T-helper 1 cell (primary cell): ENCODE data around the gene FEM1C.

ENCODE experiments used
- DNase-seq, 5 donors: peaks; one replicate each; pipeline ENCODE4 v3.0.0-alpha.2; 2012 to 2020
- total RNA-seq, 4 donors: gene quantifications; one replicate each; lab custom pipeline; 2026; lab: John Stamatoyannopoulos, UW

FEM1C gene, protein sequence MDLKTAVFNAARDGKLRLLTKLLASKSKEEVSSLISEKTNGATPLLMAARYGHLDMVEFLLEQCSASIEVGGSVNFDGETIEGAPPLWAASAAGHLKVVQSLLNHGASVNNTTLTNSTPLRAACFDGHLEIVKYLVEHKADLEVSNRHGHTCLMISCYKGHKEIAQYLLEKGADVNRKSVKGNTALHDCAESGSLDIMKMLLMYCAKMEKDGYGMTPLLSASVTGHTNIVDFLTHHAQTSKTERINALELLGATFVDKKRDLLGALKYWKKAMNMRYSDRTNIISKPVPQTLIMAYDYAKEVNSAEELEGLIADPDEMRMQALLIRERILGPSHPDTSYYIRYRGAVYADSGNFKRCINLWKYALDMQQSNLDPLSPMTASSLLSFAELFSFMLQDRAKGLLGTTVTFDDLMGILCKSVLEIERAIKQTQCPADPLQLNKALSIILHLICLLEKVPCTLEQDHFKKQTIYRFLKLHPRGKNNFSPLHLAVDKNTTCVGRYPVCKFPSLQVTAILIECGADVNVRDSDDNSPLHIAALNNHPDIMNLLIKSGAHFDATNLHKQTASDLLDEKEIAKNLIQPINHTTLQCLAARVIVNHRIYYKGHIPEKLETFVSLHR
- 48.2 to 111 (median 75.8) reads per million in 4 donors for total RNA-seq

DNA sequence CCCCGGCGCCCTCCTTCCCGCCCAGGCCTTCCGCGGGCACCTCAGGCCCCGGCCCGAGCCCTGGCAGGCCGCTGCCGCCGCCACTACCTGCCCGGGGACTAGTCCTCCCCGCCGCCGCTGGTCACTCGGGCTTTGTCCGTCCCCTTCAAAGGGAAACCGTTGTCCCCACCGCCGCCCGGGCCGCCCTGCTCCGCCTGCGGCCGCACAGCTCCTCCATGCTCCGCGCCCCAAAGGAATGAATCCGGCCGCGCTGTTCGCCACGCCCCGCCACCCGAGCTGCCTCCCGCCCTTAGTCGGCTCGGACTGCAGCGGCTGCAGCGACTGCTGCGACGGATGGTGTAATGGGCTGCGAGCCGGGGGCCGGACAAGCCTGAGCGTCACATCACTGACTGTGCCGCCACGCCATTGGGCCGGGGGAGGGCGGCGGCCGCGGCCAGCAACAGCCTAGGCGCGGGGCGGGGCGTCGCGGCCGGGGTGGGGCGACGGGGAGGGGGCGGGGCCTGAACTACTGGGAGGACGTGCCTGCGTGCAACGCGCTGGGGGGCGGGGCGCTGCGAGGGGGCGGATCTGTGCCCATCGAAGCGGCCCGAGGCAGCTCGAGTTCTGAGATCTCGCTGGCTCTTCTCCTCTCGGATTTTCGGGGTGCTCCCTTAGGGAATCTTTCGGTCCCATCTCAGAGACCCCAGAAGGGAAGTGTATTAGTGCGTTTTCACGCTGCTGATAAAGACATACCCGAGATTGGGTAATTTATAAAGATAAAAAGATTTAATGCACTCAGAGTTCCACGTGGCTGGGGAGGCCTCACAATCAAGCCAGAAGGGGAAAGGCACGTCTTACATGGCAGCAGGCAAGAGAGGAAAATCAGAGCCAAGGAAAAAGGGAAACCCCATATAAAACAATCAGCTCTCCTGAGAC, at the start of gene FEM1C:
TSS of gene FEM1C (minus strand) at position 340 of the 915 bp plus-strand sequence. CDS start 1,282 bp downstream, outside the sequence.
- peak; percentile 95 to 96 (median 96) for DNase-seq

DNA sequence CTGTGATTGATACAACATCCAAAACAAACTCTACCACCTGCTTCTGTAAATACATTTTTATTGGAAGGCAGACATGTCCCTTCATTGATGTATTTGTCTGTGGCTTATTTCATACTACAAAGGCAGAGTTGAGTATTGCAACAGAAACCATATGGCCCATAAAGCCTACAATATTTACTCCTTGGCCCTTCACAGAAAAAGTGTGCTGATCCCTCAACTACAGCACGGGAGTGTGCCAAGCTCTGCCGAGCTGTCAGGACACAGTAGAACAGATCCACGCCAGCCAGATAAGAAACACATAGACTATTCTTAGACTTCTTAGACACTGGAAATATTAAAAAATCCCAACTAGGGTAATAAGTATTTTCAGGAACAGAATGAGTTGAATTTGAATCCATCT, 44.5 kb upstream of the FEM1C start:
- DNase-seq = no peak

DNA sequence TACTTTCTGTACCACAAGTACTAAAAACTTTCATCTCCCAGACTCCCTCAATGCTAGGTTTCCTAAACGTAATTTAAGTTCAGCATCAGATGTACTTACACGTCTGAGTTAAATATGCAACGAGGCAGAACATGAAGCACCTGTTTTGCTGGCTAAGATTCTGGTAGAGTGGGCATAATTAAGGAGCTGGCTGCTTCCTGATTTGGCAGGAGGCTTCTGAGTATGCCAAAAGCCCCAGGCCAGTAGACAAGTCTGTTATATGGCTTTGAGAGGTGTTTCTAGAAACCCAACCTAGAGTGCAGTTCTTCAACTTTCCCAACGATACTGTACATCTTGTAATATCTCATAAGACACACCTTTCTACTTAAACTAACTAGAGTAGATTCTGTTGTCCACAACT, 44.1 kb upstream of the FEM1C start:
- no peak for DNase-seq

DNA sequence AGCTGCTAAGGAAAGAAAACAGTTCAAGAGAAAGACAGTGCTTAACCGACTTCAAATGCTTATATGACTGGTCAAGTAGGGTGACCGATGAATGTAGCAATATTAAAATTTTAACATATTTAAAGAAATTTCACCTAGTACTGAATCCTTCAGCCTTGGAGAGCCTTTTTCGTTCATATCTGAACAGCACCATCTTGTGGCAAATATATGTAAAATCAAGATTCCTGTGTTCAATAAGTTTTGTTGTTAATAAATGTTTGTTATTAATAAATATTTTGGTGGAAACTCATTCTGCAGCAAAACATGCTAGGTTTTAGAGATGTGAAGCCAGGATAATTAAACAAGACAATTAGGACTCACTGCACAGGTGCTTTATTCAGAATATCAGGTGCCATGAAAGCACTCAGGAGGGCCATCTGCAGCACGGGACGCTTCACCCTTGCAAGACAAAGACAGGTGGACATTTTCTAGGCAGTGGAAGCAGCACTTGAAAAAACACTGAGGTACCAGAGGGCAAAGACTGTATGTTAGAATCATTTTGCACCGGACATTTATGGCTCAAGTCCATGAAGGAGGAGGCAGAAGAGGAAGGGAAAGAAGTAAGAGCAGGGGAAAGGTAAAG, 42.1 kb upstream of the FEM1C start:
- peak in 1 of 5 donors; percentile 22 for DNase-seq

DNA sequence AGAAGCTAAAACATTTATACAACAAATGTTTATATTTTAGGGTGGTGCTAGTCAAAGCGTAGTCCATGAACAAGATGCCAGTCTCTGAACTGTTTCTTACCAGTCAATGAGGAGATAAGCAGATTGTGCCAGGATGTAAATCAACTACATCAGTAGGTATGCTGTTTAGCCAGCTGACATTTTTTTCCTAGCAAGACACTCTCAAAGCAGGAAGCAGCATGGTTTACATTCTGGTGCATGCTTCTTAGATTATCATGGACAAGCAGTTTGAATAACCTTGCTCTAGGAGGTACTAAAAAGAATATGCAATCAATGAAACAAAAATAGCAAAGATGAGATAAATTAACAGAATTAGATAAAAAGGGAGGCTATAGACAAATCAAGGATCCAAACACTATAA, 40.7 kb upstream of the FEM1C start:
- DNase-seq = no peak

DNA sequence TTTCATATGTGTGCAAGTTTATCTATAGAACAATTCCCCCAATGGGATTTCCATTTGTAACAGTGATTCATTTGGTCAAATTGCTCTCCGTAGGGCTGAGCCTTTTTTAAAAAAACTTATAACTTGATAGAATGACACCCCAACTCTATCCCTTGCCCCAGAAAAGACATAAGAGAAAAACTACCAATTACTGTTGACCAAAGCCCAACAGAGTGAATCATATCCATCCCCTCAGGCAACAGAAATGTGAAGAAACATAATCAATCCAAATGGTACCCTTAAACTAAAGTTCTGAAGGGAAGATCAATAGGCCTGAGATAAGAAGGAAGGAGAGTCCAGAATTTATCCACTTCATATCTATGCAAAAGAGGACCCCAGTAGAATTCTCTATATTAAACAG, 39.9 kb upstream of the FEM1C start:
- no peak for DNase-seq

DNA sequence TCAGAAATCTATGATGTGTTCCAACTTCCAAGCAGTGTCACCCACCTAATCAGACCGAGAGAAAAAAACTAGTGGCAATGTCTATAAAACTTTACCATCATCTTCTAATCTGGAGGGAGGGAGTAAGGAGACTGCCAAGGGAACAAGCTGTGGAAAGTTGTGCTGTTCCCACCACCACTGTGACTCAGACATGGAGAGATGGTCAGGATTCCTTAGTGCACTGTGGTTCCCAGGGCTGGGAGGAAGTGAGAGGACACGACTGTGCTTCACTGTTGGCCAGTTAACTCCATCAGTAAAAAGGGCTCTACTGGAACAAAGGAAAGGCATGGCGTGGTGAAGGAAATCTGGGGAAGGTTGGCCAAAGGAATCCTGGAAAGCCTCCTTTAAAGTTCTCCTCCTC, 38.9 kb upstream of the FEM1C start:
- no peak for DNase-seq

DNA sequence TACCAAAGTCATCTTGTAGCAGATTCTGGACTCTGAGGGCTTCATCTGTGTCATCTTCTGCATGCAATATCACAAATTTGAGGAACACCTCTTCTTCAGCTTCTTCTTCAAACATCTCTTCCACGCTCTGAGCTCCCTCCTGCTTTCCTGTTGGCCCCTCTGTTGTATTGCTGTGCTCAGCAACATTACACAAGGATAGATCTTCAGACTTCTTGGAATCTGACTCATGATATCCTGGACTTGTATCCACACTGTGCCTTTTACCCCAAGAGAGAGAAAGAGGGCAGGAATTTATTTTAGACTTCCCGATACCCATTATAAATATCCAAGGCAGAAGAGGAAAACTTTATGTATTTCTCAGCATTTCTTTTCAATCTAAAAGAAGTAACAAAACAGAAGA, 36.4 kb upstream of the FEM1C start:
- DNase-seq = no peak

DNA sequence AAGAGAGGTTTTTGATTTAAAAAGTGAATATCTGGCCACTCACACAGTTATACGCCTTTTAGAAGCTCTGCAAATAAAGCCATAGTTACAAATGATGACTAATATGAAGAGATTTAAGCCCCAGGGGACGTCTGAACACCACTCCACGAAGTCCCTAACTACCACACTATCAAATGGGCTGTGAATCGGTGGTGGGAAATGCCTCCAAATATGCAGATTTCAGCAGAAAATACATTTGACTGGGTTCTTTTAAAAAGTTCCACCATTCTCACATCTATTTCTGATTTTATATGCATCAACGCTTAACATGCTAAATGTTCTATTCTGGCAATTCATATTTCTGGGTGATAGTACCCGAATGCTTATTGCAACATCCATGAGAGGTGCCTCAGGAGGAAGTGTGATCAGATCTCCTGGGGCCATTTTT, 35.2 kb upstream of the FEM1C start:
- DNase-seq = no peak

DNA sequence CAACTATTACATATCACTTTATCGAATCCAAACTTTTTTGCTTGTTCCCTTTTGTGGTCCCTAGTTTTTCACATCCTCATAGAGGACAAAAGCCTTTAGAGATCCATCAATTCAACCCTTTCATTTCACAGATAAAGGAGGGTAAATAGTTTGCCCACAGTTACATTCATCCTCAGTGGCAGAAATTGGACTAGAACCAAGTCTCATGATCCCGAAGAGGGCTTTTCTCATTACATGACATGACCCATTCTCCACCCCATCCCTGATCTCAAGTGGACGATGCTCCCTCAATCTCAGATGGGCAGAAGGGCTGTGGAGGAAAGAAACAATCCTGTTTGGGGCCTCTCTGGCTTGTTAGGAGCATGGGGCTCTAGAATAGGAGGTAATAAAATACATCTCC, 34.6 kb upstream of the FEM1C start:
- DNase-seq = no peak

DNA sequence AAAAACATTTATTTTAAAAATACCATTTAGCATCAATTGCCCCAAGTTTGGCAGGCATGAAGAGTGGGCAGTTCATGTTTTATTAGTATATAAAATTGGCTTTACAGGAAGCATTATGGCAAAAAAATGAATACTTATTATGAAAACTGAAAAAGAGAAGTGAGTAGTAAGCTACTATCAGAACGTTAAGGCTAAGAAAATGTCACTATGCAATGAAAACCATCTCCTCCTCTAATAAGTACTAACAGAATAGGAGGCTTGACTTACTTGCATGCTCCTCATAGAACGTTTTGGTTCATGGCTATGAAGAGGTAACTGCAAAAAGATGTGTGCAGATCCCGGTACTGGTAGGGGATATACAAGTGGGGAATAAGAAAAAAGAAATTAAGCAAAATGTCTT, 34.1 kb upstream of the FEM1C start:
- no peak for DNase-seq

DNA sequence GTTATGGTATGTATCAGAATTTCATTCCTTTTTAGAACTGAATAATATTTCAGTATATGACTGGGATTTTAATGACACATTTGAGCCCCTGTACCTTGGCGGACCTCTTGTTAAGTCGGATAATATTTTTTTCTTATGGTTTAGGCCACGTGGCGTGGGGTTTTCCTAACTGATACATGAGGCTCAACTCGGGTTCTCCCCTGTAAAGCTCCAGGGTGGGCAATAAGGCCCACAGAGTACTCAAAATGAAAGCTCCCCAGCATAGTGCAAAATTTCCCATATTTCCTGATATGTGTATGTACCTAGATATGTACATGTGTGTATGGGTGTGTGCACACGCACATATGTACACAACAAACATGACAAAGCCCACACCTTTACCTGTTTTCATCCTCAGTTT, 33.2 kb upstream of the FEM1C start:
- DNase-seq = no peak

DNA sequence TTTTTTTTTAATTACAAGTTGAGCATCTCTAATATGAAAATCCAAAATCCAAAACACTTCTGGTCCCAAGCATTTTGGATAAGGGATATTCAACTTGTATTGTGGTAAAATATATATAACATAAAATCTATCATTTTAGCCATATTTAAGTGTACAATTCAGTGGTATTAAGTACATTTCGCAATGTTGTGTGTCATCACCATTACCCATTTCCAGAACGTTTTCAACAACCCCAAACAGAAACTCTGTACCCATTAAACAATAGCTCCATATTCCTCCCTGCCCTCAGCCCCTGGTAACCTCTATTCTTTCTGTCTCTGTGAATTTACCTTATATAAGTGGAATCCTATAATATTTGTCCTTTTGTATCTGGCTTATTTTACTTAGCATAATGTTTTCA, 32.8 kb upstream of the FEM1C start:
- DNase-seq = no peak

DNA sequence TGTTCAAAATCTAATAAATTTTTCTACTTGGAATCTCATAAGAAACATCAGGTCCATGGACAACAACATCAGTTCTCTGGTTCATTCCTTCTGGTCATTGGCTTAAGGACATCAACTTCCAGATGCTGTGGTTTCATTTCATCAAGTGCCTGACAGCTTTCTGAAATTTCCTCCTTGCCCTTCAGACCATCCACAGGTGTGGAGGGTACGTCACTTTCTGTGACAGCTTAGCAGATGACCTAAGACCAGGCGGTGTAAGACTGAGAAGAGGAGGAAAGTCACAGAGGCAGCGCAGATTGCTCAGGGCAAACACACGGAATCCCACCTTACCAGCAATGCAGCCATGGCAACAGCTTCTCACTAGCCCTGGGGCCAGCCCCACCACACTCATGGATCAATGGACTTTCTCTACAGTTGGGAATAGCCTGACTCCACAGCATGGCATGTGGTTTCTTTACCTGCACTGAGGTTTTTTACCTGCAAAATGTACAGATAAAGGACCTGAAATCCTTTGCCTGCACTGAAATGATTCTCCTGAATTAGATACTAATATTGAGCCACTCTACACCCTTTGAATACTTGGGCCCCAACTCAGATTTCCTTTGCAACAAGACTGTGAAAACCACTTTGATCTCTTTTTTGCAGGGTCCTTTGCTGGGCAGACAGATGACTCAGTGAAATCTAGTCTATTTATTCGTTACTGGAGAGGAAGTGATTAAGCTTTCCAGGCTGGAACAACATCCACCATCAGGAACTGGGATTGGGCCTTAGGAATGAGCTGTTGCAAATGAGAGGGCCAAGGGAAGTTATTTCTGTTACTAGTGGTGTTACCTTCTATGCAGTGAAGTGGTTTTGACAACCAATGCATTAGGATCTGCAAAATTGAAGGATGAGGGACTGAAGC, 30.8 kb upstream of the FEM1C start:
- no peak for DNase-seq

DNA sequence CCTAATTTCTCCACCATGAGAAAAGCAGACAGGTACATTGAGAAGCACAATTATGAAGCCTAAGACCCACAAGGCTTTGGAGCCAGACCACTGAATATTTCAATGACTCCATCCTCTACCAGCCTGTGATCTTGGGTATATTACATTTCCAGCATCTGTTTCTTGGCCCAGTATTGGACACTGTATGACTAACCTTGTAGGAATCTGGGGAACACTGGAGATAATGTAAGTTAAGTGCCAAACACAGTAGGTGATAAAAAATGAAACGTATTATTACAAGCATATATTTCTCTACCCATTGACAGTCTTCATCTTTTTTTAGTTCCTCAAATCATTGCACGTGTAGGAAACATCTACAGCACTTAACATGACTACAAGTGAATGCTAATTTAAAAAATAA, 28.6 kb upstream of the FEM1C start:
- no peak for DNase-seq

DNA sequence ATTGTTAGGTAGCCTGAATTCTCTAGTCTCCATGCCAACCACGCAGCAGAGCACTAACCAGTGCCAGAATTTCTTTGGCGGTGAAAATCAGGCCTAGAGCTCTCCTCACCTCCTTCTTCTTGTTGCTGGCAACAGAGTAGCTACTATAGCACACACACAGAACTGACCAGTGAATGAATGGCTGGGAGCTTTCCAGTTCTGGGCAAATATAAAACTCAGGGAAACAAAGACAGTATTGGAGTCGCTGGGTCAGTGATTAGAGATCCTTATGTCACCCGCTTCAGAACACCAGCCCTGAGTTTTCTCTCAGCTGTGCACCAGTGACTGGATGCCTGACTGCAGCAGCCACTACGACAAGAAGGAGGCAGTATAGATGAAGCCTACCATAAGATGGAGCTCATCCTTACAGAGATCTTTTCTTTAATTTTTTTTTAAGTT, 26.9 kb upstream of the FEM1C start:
- DNase-seq = no peak

DNA sequence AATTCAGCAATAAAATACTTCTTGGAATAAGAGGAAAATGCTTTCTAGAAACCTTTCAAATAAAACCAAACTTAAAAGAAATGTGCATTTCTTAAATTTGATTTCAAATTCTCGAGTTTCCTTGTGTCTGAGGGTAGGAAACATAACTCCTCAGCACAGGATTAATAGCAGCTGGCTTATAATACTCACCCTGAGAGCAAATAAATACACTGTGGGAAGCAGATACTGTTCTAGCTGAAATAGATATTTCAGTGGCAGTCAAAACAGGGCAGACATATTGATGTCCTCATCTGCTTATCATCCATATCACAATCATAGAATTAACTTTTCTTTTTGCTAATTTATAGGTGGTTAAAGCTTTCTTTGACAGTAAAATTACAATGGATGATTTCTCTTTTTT, 24.1 kb upstream of the FEM1C start:
- no peak for DNase-seq

DNA sequence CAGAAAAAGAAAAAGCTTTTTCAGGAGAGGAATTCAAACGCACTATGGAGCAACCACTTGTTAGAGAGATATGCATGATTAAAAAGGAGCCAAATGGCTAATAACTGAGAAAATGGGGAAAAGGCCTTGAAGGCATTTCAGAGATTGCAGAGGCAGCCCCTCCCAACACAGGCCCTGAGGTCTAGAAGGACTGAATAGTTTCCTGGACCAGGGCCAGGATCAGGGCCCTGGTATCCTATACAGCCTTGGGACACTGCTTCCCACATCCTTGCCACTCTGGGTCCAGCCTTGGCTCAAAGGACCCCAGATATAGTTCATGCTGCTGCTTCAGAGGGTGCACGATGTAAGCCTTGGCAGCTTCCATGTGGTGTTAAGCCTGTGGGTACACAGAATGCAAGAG, 20.7 kb upstream of the FEM1C start:
- DNase-seq = no peak

DNA sequence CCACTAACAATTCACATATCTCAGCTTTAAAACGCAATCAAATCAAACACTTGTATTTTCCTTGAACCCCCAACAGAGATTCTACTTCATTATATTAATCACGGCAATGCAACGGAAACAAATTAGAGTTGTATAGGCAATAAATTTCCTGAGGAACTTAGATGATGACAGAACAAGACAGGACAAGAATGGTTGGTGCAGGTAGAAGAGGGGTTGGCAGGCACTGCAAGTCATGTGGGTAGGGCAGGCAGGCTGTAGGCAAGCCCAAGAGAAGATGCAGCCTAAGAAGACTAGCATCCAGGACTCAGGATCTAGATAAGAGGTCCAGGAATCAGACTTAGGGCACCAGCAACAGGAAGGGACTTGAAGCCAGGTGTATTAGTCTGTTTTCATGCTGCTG, 16.6 kb upstream of the FEM1C start:
- no peak for DNase-seq

DNA sequence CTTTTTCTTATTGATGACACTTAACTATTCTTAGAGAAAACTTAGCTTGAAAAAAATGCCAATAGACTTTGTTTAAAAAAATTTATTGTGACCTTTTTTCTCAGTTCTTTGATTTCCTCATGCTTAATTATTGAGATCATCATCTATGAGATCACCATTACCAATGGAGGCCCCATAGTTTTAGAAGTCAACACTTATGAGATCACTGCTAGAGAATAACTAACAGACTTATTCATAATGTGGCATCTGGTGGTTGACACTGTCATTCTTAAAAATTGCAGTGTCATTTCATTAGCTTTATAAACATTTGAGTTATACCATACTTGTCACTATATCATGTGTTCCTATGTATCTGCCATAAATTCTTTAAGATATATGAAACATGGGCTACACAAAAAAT, 14.9 kb upstream of the FEM1C start:
- no peak for DNase-seq

DNA sequence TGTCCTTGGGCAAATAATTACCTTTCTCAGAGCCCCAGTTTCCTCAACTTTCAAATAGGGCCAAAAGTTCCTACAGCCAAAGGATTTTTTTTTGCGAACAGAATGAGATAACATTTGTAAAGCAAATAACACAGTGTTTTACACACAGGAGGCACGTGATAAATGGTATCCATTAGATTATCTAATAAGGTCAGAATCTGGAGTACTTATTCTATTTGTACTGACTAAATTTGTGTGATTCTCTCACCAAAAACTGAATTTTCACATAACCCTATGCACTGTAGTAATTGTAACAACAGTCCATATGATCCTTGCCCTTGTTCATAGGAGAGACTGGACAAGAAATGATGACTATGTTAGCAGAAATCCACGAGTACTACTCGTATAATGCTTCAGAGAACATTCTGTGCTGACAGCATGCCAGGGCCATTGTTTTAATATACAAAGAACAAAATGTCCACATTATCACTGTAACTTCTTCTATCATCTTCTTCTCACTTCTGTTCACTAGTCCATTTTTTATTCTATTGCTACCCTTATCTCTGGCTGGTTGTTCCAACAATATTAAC, 13.9 kb upstream of the FEM1C start:
- no peak for DNase-seq
